Duodenal mucosa (tissue), 2 donors: ENCODE measurements around the gene MCRIP1.

ENCODE experiments used
- H3K27ac ChIP-seq: one replicate; pipeline ENCODE4 v1.7.0; 2013; ENCODE audit warnings: low read depth, low read length
- H3K27me3 ChIP-seq, 2 donors: one replicate each; pipeline ENCODE4 v1.7.0; 2013; ENCODE audit warnings: low read length in 2 of 2, control low read depth in 1 of 2; ENCODE audit not compliant: insufficient read depth in 2 of 2, control insufficient read depth in 1 of 2
- H3K36me3 ChIP-seq, 2 donors: one replicate each; pipeline ENCODE4 v1.7.0; 2013; ENCODE audit warnings: low read length in 2 of 2, control low read depth in 1 of 2; ENCODE audit not compliant: insufficient read depth in 2 of 2, control insufficient read depth in 1 of 2
- H3K4me1 ChIP-seq, 2 donors: one replicate each; pipeline ENCODE4 v1.7.0; 2013; ENCODE audit warnings: low read length in 2 of 2, control low read depth in 1 of 2; ENCODE audit not compliant: insufficient read depth in 2 of 2, control insufficient read depth in 1 of 2
- H3K4me3 ChIP-seq, 2 donors: one replicate each; pipeline ENCODE4 v1.7.0; 2013; ENCODE audit warnings: low read length in 2 of 2, low read depth in 1 of 2
- H3K9ac ChIP-seq, 2 donors: one replicate each; pipeline ENCODE4 v1.7.0; 2013; ENCODE audit warnings: low read length in 2 of 2, low read depth in 1 of 2
- H3K9me3 ChIP-seq, 2 donors: one replicate each; pipeline ENCODE4 v1.7.0; 2013; ENCODE audit warnings: low read length in 2 of 2, control low read depth in 1 of 2; ENCODE audit not compliant: control insufficient read depth in 1 of 2

Gene MCRIP1, protein sequence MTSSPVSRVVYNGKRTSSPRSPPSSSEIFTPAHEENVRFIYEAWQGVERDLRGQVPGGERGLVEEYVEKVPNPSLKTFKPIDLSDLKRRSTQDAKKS

DNA sequence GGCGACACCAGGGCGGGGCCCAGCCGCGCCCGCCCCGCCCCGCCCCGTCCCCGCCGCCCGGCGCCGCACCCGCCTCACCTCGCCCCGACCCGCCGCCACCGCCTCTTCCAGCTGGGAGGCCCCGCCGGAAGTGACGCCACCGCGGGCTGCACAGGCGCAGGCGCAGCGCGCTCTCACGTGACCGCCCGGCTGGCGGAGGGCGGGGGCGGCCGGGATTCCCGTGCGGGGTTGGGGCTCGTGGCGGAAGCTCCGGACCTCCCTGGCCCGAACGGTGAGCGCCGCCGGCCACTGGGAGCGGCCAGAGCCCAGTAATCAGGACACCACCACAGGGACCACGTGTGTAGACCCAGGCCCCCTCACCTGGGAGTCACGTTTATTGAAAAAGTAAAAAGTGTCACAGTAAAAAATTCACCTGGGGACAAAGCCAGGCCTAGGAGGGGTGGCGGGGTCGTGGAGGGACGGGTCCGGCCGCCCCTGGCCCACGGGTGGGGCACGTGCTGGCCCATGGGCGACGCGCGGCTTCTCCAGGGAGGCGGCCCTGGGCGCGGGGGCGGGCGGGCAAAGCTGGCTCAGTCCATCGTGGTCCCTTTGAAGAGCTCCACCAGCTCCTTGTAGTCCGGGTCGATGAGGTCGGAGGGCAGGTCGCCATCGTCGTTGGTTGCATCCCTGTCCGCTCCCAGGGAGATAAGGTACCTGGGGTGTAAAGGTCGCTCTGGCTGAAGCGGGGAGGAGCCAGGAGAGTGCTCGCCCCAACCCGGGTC, at the start of gene MCRIP1:
Gene MCRIP1, minus strand, starts transcription at position 132 of the 761 bp plus-strand sequence. CDS start 8,785 bp downstream, outside the sequence.
- Histone ChIP-seq H3K9ac (peak within 1 kb of the TSS; percentile 88 to 92), H3K27ac (peak within 1 kb of the TSS; percentile 92), H3K4me3 (peak within 1 kb of the TSS; percentile 79 to 87), H3K36me3 (no peaks in the 10 kb centered on the region), H3K27me3 (no peaks in the 10 kb centered on the region), H3K9me3 (no peaks in the 10 kb centered on the region), H3K4me1 (peaks cover 18 to 20% of the 10 kb centered on the region in 2 donors)

DNA sequence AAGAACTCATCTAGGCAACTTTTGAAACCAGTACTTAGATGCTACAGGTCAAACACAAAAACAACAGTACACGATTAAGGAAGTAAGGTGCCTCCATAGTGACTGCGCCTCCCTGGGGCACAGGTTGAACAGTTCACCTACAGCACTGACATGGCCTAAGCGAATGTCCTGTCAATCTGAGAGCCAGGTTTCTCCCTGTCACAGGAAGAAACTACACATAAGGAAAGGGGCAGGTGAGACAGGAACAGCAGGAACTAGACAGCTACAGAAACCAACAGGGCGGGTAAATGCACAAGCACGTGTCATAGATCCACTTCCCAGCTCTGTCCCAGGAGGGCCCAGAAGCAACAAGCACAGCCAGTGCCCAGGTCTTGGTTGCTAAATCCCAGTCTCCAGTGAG, 46.0 kb upstream of the MCRIP1 start:
- Histone ChIP-seq H3K27ac (no peak overlapping the region), H3K9me3 (no peaks in the 10 kb centered on the region), H3K4me3 (no peak overlapping the region), H3K27me3 (no peaks in the 10 kb centered on the region), H3K4me1 (no peaks in the 10 kb centered on the region), H3K36me3 (peaks cover 2 to 23% of the 10 kb centered on the region in 2 donors), H3K9ac (no peak overlapping the region)

DNA sequence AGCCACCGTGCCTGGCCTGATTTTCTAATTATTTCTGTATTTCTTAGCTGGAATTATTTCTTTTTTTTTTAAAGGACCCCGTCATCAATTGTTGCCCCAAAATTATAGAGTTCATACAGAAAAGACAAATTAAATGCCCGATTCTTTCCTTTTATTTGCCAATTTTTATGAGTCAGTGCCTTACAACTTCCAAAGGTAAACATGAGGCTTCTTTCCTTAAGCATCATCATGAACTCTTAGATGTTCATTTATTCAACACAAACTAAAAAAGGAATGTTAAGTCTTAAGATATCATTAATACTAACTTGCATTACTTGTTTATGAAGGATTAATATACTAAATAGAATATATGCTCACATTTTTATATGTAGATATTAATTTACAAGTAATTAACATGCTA, 45.2 kb upstream of the MCRIP1 start:
- Histone ChIP-seq H3K36me3 (peaks cover 0 to 20% of the 10 kb centered on the region in 2 donors), H3K4me1 (no peaks in the 10 kb centered on the region), H3K27ac (no peak overlapping the region), H3K4me3 (no peak overlapping the region), H3K9me3 (no peaks in the 10 kb centered on the region), H3K9ac (no peak overlapping the region), H3K27me3 (no peaks in the 10 kb centered on the region)

DNA sequence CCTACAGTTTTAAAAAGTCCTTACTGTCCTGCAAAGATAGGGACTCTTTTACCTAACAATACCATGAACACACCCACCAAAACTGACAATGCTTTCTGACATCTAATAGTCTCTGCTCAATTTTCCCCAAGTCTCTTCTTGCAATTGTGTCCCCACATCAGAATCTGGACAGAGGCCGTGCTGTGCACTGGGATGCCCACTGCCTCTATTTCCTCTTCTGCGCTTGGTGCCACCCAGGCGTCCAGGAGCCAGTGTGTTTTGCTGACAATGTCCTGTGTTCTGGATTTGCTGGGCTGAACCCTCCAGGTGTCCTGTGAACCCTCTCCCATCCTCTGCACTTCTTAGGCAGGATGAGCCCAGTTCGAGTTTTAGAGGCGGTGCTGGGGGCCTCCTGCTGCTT, 44.5 kb upstream of the MCRIP1 start:
- no peaks in the 10 kb centered on the region for H3K27me3 ChIP-seq
- H3K9me3 ChIP-seq = no peaks in the 10 kb centered on the region
- H3K4me3 ChIP-seq = no peak overlapping the region
- no peaks in the 10 kb centered on the region for H3K4me1 ChIP-seq
- no peak overlapping the region for H3K27ac ChIP-seq
- H3K9ac ChIP-seq = no peak overlapping the region
- peaks cover 0 to 20% of the 10 kb centered on the region in 2 donors for H3K36me3 ChIP-seq

DNA sequence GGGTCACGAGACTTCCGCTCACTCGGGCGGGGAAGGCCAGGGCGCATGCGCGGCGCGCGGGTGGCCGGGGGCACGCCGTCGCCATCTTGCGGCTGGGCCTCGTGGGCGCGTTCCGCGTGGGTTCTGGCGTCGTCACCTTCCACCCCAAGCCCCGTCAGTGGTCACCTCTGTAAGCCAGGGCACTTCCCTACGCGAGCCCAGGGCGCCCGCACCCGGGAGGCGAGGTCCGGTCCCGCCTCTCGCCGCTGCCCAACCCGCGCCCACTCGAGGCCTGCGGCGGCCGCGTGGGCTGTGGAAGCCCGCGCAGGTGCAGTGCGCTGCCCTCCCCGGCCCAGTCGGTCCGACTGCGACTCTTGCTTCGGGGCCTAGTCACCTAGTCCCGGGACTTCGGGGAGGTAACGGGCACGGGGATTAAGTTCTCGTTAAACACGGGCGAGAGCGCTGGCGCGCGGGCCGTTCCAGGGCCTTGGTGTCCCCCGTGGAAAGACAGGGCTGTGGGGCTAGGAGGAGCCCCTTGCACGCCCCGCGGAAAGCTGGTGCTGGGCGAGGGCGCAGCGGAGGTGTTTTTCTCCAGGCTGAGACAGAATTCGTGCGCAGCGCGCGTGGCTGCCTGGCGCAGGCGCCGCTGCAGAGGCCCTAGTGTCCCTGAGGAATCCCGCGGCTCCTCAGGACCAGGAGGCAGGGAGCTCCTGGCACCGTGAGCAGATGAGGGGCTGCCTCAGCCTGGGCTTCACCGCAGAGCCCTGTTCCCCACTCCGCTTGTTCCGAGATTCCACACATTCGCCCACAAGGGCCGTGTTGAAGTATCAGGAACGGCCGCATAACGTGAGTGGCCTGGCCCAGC, 38.5 kb upstream of the MCRIP1 start:
- Histone ChIP-seq H3K4me1 (peaks cover 35 to 42% of the 10 kb centered on the region in 2 donors), H3K9me3 (no peaks in the 10 kb centered on the region), H3K4me3 (peak overlapping the region; percentile 87 to 94), H3K27ac (peak overlapping the region; percentile 93), H3K36me3 (peaks cover 14 to 20% of the 10 kb centered on the region in 2 donors), H3K27me3 (no peaks in the 10 kb centered on the region), H3K9ac (peak overlapping the region; percentile 82 to 95)

DNA sequence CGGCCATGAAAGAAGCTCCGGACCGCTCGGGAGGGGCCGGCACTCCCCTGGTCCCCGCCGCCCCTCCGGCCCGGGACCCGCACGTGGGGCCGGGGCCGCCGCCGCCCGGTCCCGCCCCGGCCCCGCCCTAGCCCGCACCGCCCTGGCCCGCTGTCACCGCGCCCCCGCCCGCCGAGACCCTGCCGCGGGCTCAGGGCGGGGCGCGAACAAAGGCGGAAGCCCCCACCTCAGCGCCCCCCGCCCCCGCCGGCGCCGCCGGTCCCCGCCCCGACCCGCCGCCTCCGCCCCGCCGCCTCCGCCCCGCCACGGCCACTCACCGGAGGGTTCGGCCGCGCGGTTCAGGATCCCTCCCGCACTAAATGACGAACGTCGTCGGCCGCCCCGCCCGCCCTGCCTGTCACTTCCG, 37.9 kb upstream of the MCRIP1 start, which contains the start of gene ARHGDIA:
Gene ARHGDIA, minus strand, starts transcription at position 357 of the 406 bp plus-strand sequence. CDS start 1,407 bp downstream, outside the sequence.
- H3K9me3 ChIP-seq = no peaks in the 10 kb centered on the region
- peaks cover 41 to 48% of the 10 kb centered on the region in 2 donors for H3K4me1 ChIP-seq
- peak within 1 kb of the TSS; percentile 89 to 94 for H3K4me3 ChIP-seq
- H3K27me3 ChIP-seq = no peaks in the 10 kb centered on the region
- peaks cover 14 to 20% of the 10 kb centered on the region in 2 donors for H3K36me3 ChIP-seq
- H3K9ac ChIP-seq = peak within 1 kb of the TSS; percentile 95 to 97
- peak within 1 kb of the TSS; percentile 93 for H3K27ac ChIP-seq

DNA sequence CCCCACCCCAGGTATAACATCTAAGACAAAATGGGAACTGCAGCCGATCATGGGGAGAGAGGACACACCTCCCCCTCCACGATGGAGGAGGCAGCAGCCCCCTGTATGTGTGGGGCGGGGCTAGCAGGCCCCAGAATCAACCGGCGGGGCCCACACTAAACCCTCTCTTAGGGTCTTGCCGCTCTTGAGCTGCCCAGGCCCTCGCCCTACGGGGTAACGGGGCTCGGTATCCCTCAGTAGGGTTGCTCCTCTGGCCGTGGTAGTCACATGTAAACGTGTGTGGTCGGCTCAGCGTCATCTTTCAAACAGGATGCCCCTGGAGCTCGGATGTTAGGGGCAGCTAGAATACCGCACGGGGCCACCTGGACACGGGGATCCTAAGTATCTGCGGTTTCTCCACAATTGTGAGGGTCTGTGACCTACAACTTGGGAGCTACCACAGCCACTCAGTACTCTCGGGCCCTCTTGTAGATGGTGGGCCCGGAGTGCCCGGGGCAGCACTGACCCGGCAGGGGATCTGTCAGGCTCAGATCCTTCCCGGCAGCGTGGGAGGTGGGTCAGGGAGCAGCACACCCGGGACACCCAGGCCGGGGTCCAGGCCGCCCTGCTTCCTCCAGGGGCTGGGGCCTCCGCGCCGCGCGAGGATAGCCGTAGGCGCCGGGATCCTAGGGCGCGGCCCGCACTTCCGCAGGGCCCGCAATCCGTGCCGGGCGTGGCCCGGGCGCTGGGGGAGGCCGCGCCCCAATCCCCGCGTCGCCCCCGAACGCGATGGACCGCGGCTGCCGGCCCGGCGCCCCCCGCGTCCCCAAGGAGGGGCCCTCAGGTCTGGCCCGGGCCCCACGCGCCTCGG, 37.3 kb upstream of the MCRIP1 start:
- Histone ChIP-seq H3K9me3 (no peaks in the 10 kb centered on the region), H3K9ac (peak overlapping the region; percentile 89 to 97)

DNA sequence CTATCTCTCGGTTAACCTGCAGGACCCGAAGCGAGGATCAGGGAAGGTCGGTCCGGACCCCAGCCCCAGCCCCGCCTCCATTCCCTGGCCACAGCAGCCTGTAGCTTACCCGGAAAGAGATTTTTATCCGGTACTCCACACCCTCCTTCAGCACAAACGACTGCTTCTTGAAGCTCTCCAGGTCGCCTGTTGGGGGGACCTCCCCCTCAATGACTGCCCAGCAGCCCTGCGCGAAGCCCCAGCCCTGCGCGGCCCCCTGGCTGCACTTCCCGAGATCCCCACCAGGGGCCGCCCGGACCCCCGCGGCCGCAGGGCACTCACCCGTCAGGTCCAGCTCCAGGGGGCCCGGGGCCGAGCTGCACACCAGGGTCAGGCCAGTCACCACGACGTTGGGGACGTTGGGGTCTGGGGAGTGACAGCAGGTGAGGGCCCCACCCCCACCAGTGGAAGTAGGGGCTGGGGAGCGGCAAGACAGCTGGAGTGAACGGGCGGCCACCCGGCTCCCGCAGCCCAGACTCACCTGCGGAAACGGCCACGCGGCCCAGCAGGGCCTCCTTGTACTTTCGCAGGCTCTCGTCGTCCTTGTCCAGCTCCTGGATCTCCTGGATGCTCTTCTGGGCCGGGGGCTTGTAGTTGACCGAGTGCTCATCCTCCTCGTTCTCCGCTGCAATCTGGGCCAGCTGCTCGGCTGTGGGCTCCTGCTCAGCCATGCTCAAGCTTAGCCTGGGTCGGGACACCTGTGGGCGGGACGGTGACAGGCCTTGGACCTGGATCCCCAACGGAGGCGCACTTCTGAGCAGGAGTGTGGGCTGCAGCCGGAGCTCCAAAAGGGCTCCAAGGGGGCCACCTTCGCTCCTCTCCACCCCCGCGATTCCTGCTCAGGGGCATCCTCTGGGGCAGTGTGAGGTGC, 36.4 kb upstream of the MCRIP1 start:
- H3K9me3 ChIP-seq = no peaks in the 10 kb centered on the region
- H3K4me1 ChIP-seq = peaks cover 54 to 64% of the 10 kb centered on the region in 2 donors
- peak overlapping the region; percentile 93 for H3K27ac ChIP-seq
- peak overlapping the region; percentile 81 to 89 for H3K4me3 ChIP-seq
- H3K9ac ChIP-seq = peak overlapping the region; percentile 89 to 97
- peaks cover 14 to 21% of the 10 kb centered on the region in 2 donors for H3K36me3 ChIP-seq
- no peaks in the 10 kb centered on the region for H3K27me3 ChIP-seq

More for the DNA sequence above, 37.3 kb upstream of the MCRIP1 start:
- peak overlapping the region; percentile 81 to 89 for H3K4me3 ChIP-seq
- H3K4me1 ChIP-seq = peaks cover 45 to 55% of the 10 kb centered on the region in 2 donors
- H3K36me3 ChIP-seq = peaks cover 14 to 20% of the 10 kb centered on the region in 2 donors
- H3K27me3 ChIP-seq = no peaks in the 10 kb centered on the region
- H3K27ac ChIP-seq = peak overlapping the region; percentile 93
